ENCODE data around the gene PPARD. TPM values are rescaled to one million over a fixed set of nuclear protein-coding genes. Genes with fewer than 3 reads are reported as not detected.

The PPARD gene
- total and polyA plus RNA-seq, 2 donors from 2014 or later, result 13.2 to 24.4 TPM

DNA sequence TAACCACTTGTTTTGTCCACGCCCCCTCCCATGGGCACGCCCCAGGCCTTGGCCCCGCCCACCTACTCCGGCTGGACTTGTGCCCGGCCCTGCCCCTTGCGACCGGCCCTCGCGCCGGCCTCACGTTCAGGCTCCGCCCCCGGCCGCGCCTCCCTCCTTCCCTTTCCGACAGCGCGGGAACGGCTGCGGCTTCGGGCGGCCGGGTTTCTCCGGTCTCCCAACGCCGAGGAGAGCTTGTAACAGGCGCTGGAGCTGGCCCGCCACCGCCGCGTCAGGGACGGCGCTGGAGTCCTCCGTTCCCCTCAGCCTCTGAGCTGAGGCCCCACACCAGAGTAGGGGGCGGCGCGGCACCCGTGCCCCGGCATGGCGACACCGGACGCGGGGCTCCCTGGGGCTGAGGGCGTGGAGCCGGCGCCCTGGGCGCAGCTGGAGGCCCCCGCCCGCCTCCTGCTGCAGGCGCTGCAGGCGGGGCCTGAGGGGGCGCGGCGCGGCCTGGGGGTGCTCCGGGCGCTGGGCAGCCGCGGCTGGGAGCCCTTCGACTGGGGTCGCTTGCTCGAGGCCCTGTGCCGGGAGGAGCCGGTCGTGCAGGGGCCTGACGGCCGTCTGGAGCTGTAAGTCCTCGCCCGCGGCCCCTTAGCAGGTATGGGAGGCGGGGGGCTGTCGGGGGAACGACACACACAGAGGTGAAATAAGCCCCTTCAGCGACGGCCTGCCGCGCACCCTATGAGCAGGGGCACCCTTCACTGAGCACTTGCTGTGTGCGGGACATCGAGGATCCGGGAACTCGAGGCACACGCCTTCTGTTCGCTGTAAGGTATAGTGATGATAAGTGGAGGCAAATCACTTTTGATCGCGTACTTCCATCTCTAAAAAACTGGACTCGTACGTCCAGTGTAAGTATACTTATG, 110.1 kb downstream of the PPARD start, which contains the start of gene FANCE:
Gene FANCE (plus strand): TSS at position 156 of the 908 bp plus-strand sequence. CDS start 208 bp downstream, at position 364.
- Histone ChIP-seq H3K27ac (ENCODE audit: low read depth in 2 of 2, low read length in 2 of 2) (peak within 1 kb of the TSS in 1 of 2 donors; percentile 13), H3K36me3 (ENCODE audit: control insufficient read depth in 2 of 3, insufficient read depth in 3 of 3, low read length in 3 of 3) (no peaks in the 10 kb centered on the region), H3K4me3 (ENCODE audit: low read length in 3 of 3) (peak within 1 kb of the TSS; percentile 54 to 66 (median 61)), H3K9me3 (ENCODE audit: control insufficient read depth in 2 of 3, insufficient read depth in 1 of 3, low read length in 3 of 3) (no peaks in the 10 kb centered on the region), H3K9ac (ENCODE audit: low read length in 3 of 3) (peak within 1 kb of the TSS in 2 of 3 donors; percentile 17 to 75), H3K27me3 (ENCODE audit: control insufficient read depth, insufficient read depth, low read length) (no peaks in the 10 kb centered on the region), H3K4me1 (ENCODE audit: control insufficient read depth in 2 of 3, insufficient read depth in 2 of 3, low read depth in 1 of 3, low read length in 3 of 3) (peaks cover 0 to 8% (median 5%) of the 10 kb centered on the region in 3 donors)
- DNase-seq, result peak; percentile 97 to 99 (median 98)
- FAIRE-seq, result no peak
- intact Hi-C loops (cut with DNase I), result no loop called here
- TF ChIP-seq, protein P1, sequence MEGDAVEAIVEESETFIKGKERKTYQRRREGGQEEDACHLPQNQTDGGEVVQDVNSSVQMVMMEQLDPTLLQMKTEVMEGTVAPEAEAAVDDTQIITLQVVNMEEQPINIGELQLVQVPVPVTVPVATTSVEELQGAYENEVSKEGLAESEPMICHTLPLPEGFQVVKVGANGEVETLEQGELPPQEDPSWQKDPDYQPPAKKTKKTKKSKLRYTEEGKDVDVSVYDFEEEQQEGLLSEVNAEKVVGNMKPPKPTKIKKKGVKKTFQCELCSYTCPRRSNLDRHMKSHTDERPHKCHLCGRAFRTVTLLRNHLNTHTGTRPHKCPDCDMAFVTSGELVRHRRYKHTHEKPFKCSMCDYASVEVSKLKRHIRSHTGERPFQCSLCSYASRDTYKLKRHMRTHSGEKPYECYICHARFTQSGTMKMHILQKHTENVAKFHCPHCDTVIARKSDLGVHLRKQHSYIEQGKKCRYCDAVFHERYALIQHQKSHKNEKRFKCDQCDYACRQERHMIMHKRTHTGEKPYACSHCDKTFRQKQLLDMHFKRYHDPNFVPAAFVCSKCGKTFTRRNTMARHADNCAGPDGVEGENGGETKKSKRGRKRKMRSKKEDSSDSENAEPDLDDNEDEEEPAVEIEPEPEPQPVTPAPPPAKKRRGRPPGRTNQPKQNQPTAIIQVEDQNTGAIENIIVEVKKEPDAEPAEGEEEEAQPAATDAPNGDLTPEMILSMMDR (IDR thresholded peaks at IDR 0.05; ENCODE audit: borderline replicate concordance, extremely low read depth, insufficient read depth), result no peak

DNA sequence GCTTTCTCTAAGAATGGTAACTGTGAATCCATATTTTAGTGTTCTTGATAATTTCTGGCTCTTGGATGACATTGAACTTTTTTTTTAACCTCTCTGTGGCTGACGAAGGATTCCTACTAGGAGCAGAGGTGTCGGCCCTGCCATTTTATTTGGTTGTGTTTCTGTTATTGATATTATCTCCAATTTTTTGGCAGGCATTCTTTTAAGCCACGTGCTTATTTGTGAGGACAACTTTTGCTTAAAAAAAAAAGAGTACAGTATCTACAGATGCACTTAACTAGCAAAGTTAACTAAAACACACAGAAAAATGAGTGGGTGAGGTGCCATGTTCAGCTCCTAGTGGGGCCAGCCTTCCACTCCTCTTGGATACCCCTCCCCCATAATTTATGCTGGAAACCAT, 110.9 kb downstream of the PPARD start:
- H3K36me3 ChIP-seq (ENCODE audit: control insufficient read depth in 2 of 3, insufficient read depth in 3 of 3, low read length in 3 of 3), result no peaks in the 10 kb centered on the region
- intact Hi-C loops (cut with DNase I), result no loop called here

DNA sequence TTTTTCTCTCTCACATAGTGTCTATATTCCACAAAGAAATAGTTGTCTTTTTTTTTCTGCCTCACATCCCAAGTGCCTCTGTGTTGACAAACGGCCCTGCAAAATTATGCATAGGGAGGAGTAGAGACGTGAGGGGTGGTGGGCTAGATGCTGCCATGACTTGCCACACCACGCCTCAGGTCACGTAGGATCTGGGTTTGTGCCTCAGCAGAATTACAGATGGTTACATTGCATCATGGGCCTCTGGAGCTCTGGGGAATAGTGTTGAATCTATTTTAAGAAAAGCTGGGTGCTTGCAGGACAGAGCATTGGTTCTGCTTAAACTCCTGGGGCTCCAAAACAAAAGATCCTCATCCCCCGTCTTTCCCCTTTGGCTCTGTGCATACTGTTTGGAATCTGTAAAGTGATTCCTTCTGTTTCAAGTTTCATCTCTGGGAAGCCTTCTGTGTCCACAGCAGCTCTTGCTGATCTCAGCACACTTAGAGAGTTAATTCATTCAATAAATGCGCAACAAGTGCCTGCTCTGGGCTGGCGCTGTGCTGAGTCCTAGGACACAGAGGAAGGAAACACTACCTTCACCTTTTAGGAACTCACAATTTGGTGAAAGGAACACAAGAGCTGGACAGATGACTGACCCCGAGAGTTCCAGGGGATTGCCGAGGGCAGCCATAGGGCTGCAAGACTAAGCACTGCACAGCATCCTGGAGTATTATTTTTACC, 112.2 kb downstream of the PPARD start:
- intact Hi-C loops (cut with DNase I), result no loop called here
- H3K9ac ChIP-seq (ENCODE audit: low read length in 3 of 3), result no peak overlapping the region

More for the DNA sequence above, 110.9 kb downstream of the PPARD start:
- H3K27ac ChIP-seq (ENCODE audit: low read depth in 2 of 2, low read length in 2 of 2), result no peak overlapping the region
- TF ChIP-seq, protein P1 (IDR thresholded peaks at IDR 0.05; ENCODE audit: borderline replicate concordance, extremely low read depth, insufficient read depth), result no peak
- peaks cover 0 to 8% (median 5%) of the 10 kb centered on the region in 3 donors for H3K4me1 ChIP-seq (ENCODE audit: control insufficient read depth in 2 of 3, insufficient read depth in 2 of 3, low read depth in 1 of 3, low read length in 3 of 3)
- no peak for DNase-seq
- peak overlapping the region in 2 of 3 donors; percentile 54 to 66 for H3K4me3 ChIP-seq (ENCODE audit: low read length in 3 of 3)
- peak overlapping the region in 2 of 3 donors; percentile 17 to 75 for H3K9ac ChIP-seq (ENCODE audit: low read length in 3 of 3)
- H3K9me3 ChIP-seq (ENCODE audit: control insufficient read depth in 2 of 3, insufficient read depth in 1 of 3, low read length in 3 of 3), result no peaks in the 10 kb centered on the region
- H3K27me3 ChIP-seq (ENCODE audit: control insufficient read depth, insufficient read depth, low read length), result no peaks in the 10 kb centered on the region
- no peak for FAIRE-seq

More for the DNA sequence above, 112.2 kb downstream of the PPARD start:
- H3K4me3 ChIP-seq (ENCODE audit: low read length in 3 of 3), result no peak overlapping the region
- H3K27ac ChIP-seq (ENCODE audit: low read depth in 2 of 2, low read length in 2 of 2), result no peak overlapping the region
- H3K9me3 ChIP-seq (ENCODE audit: control insufficient read depth in 2 of 3, insufficient read depth in 1 of 3, low read length in 3 of 3), result no peaks in the 10 kb centered on the region
- H3K36me3 ChIP-seq (ENCODE audit: control insufficient read depth in 2 of 3, insufficient read depth in 3 of 3, low read length in 3 of 3), result peaks cover 0 to under 1% (median 0%) of the 10 kb centered on the region in 3 donors
- H3K4me1 ChIP-seq (ENCODE audit: control insufficient read depth in 2 of 3, insufficient read depth in 2 of 3, low read depth in 1 of 3, low read length in 3 of 3), result peaks cover 0 to 8% (median 5%) of the 10 kb centered on the region in 3 donors
- FAIRE-seq, result no peak
- DNase-seq, result no peak
- no peaks in the 10 kb centered on the region for H3K27me3 ChIP-seq (ENCODE audit: control insufficient read depth, insufficient read depth, low read length)
- TF ChIP-seq, protein P1 (IDR thresholded peaks at IDR 0.05; ENCODE audit: borderline replicate concordance, extremely low read depth, insufficient read depth), result no peak
